ENCODE measurements around the gene ZNF433.

Gene ZNF433

GRCh38 chr19:11987405-11988281 lies 47.8 kb downstream of the ZNF433 start:
- DNase-seq, result peak; percentile 89

GRCh38 chr19:11986754-11987153 lies 48.7 kb downstream of the ZNF433 start:
- DNase-seq, result no peak

GRCh38 chr19:11984986-11985385 lies 50.5 kb downstream of the ZNF433 start:
- no peak for DNase-seq

DNA sequence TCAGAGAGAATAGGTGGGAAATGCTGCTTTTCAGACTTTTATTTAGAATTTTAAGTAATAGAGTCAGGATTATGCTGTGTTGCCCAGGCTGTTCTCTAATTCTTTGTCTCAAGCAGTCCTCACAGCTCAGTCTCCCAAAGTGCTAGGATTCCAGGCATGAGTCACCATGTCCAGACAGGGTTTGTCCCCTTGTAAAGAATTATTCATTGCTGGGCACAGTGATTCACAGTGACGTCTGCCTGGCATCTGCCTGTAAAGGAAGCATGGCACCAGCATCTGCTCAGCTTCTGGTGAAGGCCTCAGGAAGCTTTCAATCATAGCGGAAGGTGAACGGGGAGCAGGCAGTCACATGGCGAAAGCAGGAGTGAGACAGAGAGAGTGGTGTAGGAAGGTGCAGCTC lies 53.0 kb downstream of the ZNF433 start:
- DNase-seq, result no peak

GRCh38 chr19:11979527-11979926 lies 56.0 kb downstream of the ZNF433 start:
- DNase-seq, result no peak

- no peak for DNase-seq
Measured at GRCh38 chr19:11978492-11979100, 56.9 kb downstream of the ZNF433 start.

GRCh38 chr19:11973019-11973810 lies 62.3 kb downstream of the ZNF433 start:
- no peak for DNase-seq

DNA sequence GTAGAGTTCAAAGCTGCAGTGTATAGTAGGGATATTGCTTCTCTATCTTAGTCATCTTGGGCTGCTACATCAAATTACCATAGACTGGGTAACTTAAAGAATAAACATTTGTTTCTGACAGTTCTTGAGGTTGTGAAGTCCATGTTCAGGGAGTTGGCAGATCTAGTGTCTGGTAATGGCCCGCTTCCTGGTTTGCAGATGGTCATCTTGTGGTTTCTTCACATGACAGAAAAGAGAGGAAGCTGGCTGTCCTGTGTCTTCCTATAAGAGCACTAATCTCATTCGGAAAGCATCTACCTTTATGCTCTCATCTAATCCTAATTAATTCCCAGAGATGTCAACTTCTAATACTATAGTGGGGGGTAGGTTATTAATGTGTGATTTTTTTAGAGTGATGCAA lies 64.4 kb downstream of the ZNF433 start:
- no peak for DNase-seq

GRCh38 chr19:11970174-11970573 lies 65.3 kb downstream of the ZNF433 start:
- no peak for DNase-seq

- peak; percentile 81 for DNase-seq
Measured at GRCh38 chr19:11964858-11965645, 70.4 kb downstream of the ZNF433 start, which contains the start of gene ZNF763. Gene ZNF763 (plus strand): TSS chr19:11965040. CDS start chr19:11965209, 169 bp downstream.
